ENCODE data around the gene TM4SF5.

- TF ChIP-seq CTCF (IDR thresholded peaks at IDR 0.05; ENCODE audit: insufficient read depth, low read depth, low read length) (no peak), EZH2 (IDR thresholded peaks at IDR 0.05; ENCODE audit: insufficient read depth, low read length) (no peak)
Measured at GRCh38 chr17:4786516-4786915, 14.8 kb downstream of the TM4SF5 start.

All from astrocyte (in vitro differentiated cells and primary cell).